HG02981 (cell line): ENCODE results near the gene MAGEC1.
"Not testable (repeated sequence)": the region's sequence is repeated elsewhere in the genome, so short reads cannot be mapped to it uniquely, and the experiment has no call there.

Source experiments
- ATAC-seq: cut with Tn5 transposase; IDR thresholded peaks from one replicate; pipeline ENCODE4 v1.9.1; 2021; ENCODE audit warnings: mild to moderate bottlenecking, moderate library complexity; ENCODE audit not compliant: unreplicated experiment

MAGEC1 gene

GRCh38 chrX:141903400-141904155 lies at the start of gene MAGEC1:
TSS of gene MAGEC1 (plus strand) at chrX:141903894. CDS start at chrX:141905073, 1,179 bp downstream.
- ATAC-seq: no peak

GRCh38 chrX:141857479-141857878 lies 46.2 kb upstream of the MAGEC1 start:
- ATAC-seq: no peak

GRCh38 chrX:141879616-141880015 lies 24.1 kb upstream of the MAGEC1 start:
- ATAC-seq: no peak

- not testable (repeated sequence) for ATAC-seq
Observed at GRCh38 chrX:141888811-141889210, 14.9 kb upstream of the MAGEC1 start.

- no peak for ATAC-seq
Observed at GRCh38 chrX:141894733-141895132, 9.0 kb upstream of the MAGEC1 start.

GRCh38 chrX:141897690-141898089 lies 6.0 kb upstream of the MAGEC1 start:
- ATAC-seq: no peak

GRCh38 chrX:141902366-141902765 lies 1.3 kb upstream of the MAGEC1 start:
- ATAC-seq: no peak

- no peak for ATAC-seq
Observed at GRCh38 chrX:141904262-141904661, 568 bp downstream of the MAGEC1 start.

GRCh38 chrX:141917801-141918200 lies 14.1 kb downstream of the MAGEC1 start:
- no peak for ATAC-seq

- ATAC-seq: no peak
Observed at GRCh38 chrX:141924293-141924692, 20.6 kb downstream of the MAGEC1 start.

- ATAC-seq: no peak
Observed at GRCh38 chrX:141928432-141928831, 24.7 kb downstream of the MAGEC1 start.

GRCh38 chrX:141934059-141934641 lies 30.5 kb downstream of the MAGEC1 start:
- ATAC-seq: no peak

- ATAC-seq: no peak
Observed at GRCh38 chrX:141935645-141936044, 32.0 kb downstream of the MAGEC1 start.

- ATAC-seq: no peak
Observed at GRCh38 chrX:141936080-141936479, 32.4 kb downstream of the MAGEC1 start.

- no peak for ATAC-seq
Observed at GRCh38 chrX:141941234-141941633, 37.5 kb downstream of the MAGEC1 start.

- ATAC-seq: no peak
Observed at GRCh38 chrX:141945426-141945825, 41.7 kb downstream of the MAGEC1 start.

- no peak for ATAC-seq
Observed at GRCh38 chrX:141947350-141947749, 43.7 kb downstream of the MAGEC1 start.

- no peak for ATAC-seq
Observed at GRCh38 chrX:141952603-141953002, 48.9 kb downstream of the MAGEC1 start.

- no peak for ATAC-seq
Observed at GRCh38 chrX:141958675-141959074, 55.0 kb downstream of the MAGEC1 start.
